Mesenchymal stem cell (in vitro differentiated cells and primary cell): ENCODE measurements around the gene OBP2A.

Experiments
- DNase-seq: peaks from one replicate; pipeline ENCODE4 v3.0.0-alpha.2; 2013
- H2AFZ ChIP-seq: one replicate; pipeline ENCODE4 v1.6.1; 2013; ENCODE audit warnings: low read depth, mild to moderate bottlenecking, control low read depth, inconsistent platforms, low read length, moderate library complexity
- H2AK5ac ChIP-seq: 2 replicates; pipeline ENCODE4 v1.6.1; 2013; ENCODE audit warnings: low read length, moderate library complexity, mild to moderate bottlenecking, inconsistent platforms; ENCODE audit not compliant: severe bottlenecking
- H2BK120ac ChIP-seq: one replicate; pipeline ENCODE4 v1.6.1; 2013; ENCODE audit warnings: low read depth, mild to moderate bottlenecking, inconsistent platforms, low read length, moderate library complexity
- H2BK12ac ChIP-seq, 2 experiments: one replicate each; pipeline ENCODE4 v1.6.1; 2013; ENCODE audit warnings: inconsistent platforms in 2 of 2, low read length in 2 of 2, mild to moderate bottlenecking in 2 of 2, moderate library complexity in 2 of 2, control low read depth in 1 of 2
- H2BK15ac ChIP-seq: one replicate; pipeline ENCODE4 v1.6.1; 2013; ENCODE audit warnings: mild to moderate bottlenecking, low read depth, inconsistent platforms; ENCODE audit not compliant: poor library complexity, severe bottlenecking
- H2BK5ac ChIP-seq: 2 replicates; pipeline ENCODE4 v1.6.1; 2013; ENCODE audit warnings: low read depth, mild to moderate bottlenecking, low read length, control low read depth, inconsistent platforms; ENCODE audit not compliant: poor library complexity, severe bottlenecking
- H3K14ac ChIP-seq, 2 experiments: one replicate each; pipeline ENCODE4 v1.6.1; 2013; ENCODE audit warnings: inconsistent platforms in 2 of 2, low read length in 2 of 2, control low read depth in 1 of 2, mild to moderate bottlenecking in 1 of 2, moderate library complexity in 1 of 2
- H3K18ac ChIP-seq, 2 experiments: one replicate each; pipeline ENCODE4 v1.6.1; 2013; ENCODE audit warnings: inconsistent platforms in 2 of 2, low read length in 2 of 2, control low read depth in 1 of 2, low read depth in 1 of 2, mild to moderate bottlenecking in 1 of 2
- H3K23ac ChIP-seq, 2 experiments: one replicate each; pipeline ENCODE4 v1.6.1; 2013; ENCODE audit warnings: inconsistent platforms in 2 of 2, low read length in 2 of 2, mild to moderate bottlenecking in 2 of 2, moderate library complexity in 2 of 2, control low read depth in 1 of 2
- H3K27ac ChIP-seq: 2 replicates; pipeline ENCODE4 v1.5.1; 2013; ENCODE audit warnings: mild to moderate bottlenecking, moderate library complexity, low read length, control low read depth, inconsistent platforms; ENCODE audit not compliant: poor library complexity, severe bottlenecking
- H3K27me3 ChIP-seq, 2 experiments: 2 replicates each; pipeline versions ENCODE4 v1.6.1 to v1.7.0; 2013; ENCODE audit warnings: low read length in 2 of 2, mild to moderate bottlenecking in 2 of 2, moderate library complexity in 2 of 2, control low read depth in 1 of 2, inconsistent platforms in 1 of 2; ENCODE audit not compliant: control insufficient read depth in 1 of 2, insufficient read depth in 1 of 2
- H3K36me3 ChIP-seq, 2 experiments: 2 replicates each; pipeline versions ENCODE4 v1.6.1 to v1.7.0; 2013; ENCODE audit warnings: low read length in 2 of 2, control low read depth in 1 of 2, inconsistent platforms in 1 of 2, low read depth in 1 of 2, mild to moderate bottlenecking in 1 of 2; ENCODE audit not compliant: insufficient read depth in 2 of 2, control insufficient read depth in 1 of 2
- H3K4ac ChIP-seq, 2 experiments: one replicate each; pipeline ENCODE4 v1.6.1; 2013; ENCODE audit warnings: inconsistent platforms in 2 of 2, low read length in 2 of 2, mild to moderate bottlenecking in 2 of 2, moderate library complexity in 2 of 2, control low read depth in 1 of 2, low read depth in 1 of 2
- H3K4me1 ChIP-seq: 2 replicates; pipeline ENCODE4 v1.6.1; 2013; ENCODE audit warnings: low read depth, low read length, control low read depth; ENCODE audit not compliant: control insufficient read depth, insufficient read depth
- H3K4me2 ChIP-seq: 2 replicates; pipeline ENCODE4 v1.6.1; 2013; ENCODE audit warnings: low read length, mild to moderate bottlenecking, inconsistent platforms; ENCODE audit not compliant: poor library complexity, severe bottlenecking
- H3K4me3 ChIP-seq, 2 experiments: 2 replicates each; pipeline versions ENCODE4 v1.5.1 to v1.7.0; 2013; ENCODE audit warnings: low read length in 2 of 2, mild to moderate bottlenecking in 2 of 2, control low read depth in 1 of 2, low read depth in 1 of 2; ENCODE audit not compliant: insufficient read depth in 1 of 2
- H3K79me1 ChIP-seq: replicated peaks from 2 replicates; pipeline ENCODE4 v1.6.1; 2013; ENCODE audit warnings: mild to moderate bottlenecking, control low read depth, low read length, inconsistent platforms; ENCODE audit not compliant: poor library complexity, severe bottlenecking
- H3K9ac ChIP-seq: 2 replicates; pipeline ENCODE4 v1.7.0; 2013; ENCODE audit warnings: mild to moderate bottlenecking, low read length, moderate library complexity
- H3K9me3 ChIP-seq: 2 replicates; pipeline ENCODE4 v1.7.0; 2013; ENCODE audit warnings: mild to moderate bottlenecking, low read length; ENCODE audit not compliant: control insufficient read depth
- H4K8ac ChIP-seq: one replicate; pipeline ENCODE4 v1.6.1; 2013; ENCODE audit warnings: inconsistent platforms, mild to moderate bottlenecking, low read length, moderate library complexity
- H4K91ac ChIP-seq: one replicate; pipeline ENCODE4 v1.6.1; 2013; ENCODE audit warnings: mild to moderate bottlenecking, low read length, inconsistent platforms
- WGBS: methylation state at CpG from one replicate; pipeline ENCODE4 v1.1.7; 2013; ENCODE audit warnings: mixed read lengths; 5-methylcytosine and 5-hydroxymethylcytosine counted together

OBP2A gene

GRCh38 chr9:135551031-135551430 is 5.1 kb downstream of the OBP2A start:
- H2AK5ac ChIP-seq, result no peak overlapping the region
- H3K27me3 ChIP-seq, result peaks cover 0 to 25% of the 10 kb centered on the region in 2 experiments
- H3K9ac ChIP-seq, result no peak overlapping the region
- H3K4me1 ChIP-seq, result no peaks in the 10 kb centered on the region
- H4K8ac ChIP-seq, result no peak overlapping the region
- H2BK15ac ChIP-seq, result no peak overlapping the region
- H3K79me1 ChIP-seq, result no peaks in the 10 kb centered on the region
- DNase-seq, result no peak
- no peak overlapping the region for H3K4ac ChIP-seq
- H3K27ac ChIP-seq, result no peak overlapping the region
- no peak overlapping the region for H2BK5ac ChIP-seq
- WGBS, result 92% methylated on average over 14 of the region's 14 CpGs
- H3K4me2 ChIP-seq, result no peak overlapping the region
- H2BK120ac ChIP-seq, result no peak overlapping the region
- H3K23ac ChIP-seq, result no peak overlapping the region
- no peak overlapping the region for H2BK12ac ChIP-seq
- no peaks in the 10 kb centered on the region for H3K9me3 ChIP-seq
- no peak overlapping the region for H3K4me3 ChIP-seq
- no peaks in the 10 kb centered on the region for H3K36me3 ChIP-seq
- H2AFZ ChIP-seq, result no peak overlapping the region
- H3K18ac ChIP-seq, result no peak overlapping the region
- H3K14ac ChIP-seq, result no peak overlapping the region
- no peak overlapping the region for H4K91ac ChIP-seq

DNA sequence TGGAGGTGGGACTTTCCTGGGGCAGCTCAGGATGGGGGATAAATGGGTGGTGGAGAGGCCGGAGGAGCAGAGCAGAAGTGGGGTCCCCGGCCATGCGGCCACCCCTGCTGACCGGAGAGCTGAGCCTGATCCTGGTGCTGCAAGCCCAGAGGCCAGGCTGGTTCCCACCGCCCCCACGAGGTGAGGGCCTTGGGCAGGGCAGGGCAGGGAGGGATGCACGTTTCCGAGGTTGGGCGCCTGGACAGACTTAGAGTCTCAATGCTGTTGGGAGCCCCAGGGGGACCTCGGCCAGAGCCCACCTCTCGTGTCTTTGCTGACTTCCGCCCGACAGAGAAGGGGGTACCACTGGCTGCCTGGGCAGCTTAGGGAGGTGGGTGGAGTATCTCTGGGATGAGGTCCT is 5.5 kb downstream of the OBP2A start:
- H2BK5ac ChIP-seq, result no peak overlapping the region
- H3K9ac ChIP-seq, result no peak overlapping the region
- no peak for DNase-seq
- peaks cover 0 to 25% of the 10 kb centered on the region in 2 experiments for H3K27me3 ChIP-seq
- no peaks in the 10 kb centered on the region for H3K79me1 ChIP-seq
- no peaks in the 10 kb centered on the region for H3K9me3 ChIP-seq
- H2BK15ac ChIP-seq, result no peak overlapping the region
- no peak overlapping the region for H3K27ac ChIP-seq
- no peak overlapping the region for H2BK12ac ChIP-seq
- no peak overlapping the region for H3K4me2 ChIP-seq
- H4K91ac ChIP-seq, result no peak overlapping the region
- H3K18ac ChIP-seq, result no peak overlapping the region
- H4K8ac ChIP-seq, result no peak overlapping the region
- H3K36me3 ChIP-seq, result no peaks in the 10 kb centered on the region
- H3K4ac ChIP-seq, result no peak overlapping the region
- 91% methylated on average over 13 of the region's 13 CpGs for WGBS
- no peak overlapping the region for H3K14ac ChIP-seq
- no peak overlapping the region for H2AK5ac ChIP-seq
- no peak overlapping the region for H3K4me3 ChIP-seq
- H3K4me1 ChIP-seq, result no peaks in the 10 kb centered on the region
- H2BK120ac ChIP-seq, result no peak overlapping the region
- no peak overlapping the region for H2AFZ ChIP-seq
- no peak overlapping the region for H3K23ac ChIP-seq

DNA sequence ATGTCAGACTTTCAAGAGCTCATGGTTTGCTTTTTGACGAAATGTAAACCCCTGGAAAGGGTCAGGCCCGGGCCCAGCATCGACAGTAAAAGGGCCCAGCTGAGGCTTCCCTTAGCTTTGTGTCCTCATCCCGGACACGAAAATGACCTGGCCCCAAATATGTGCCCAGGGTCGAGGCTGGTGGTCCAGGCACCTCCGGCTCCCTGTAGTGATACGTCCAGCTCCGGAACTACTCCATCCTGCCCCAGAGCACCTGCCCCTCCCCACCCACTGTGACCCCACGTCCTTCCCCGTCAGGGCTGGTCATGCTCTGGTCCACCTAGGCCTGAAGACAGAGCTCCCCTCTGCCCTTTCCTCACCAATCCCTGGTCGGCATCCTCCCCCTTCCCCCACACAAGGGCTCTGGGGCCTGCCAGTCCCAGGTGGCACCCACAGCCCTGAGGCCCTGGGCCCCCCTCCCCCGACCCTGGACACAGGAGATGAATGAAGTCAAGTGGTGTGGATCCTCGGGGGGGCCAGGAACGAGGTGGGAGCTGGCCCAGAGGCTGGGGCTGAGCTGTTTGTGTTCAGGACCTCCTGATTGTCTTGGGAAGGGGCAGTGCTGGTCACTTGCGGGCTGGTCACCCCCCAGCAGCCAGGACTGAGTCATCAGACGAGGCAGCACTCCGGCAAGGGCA is 6.2 kb downstream of the OBP2A start:
- no peak overlapping the region for H3K18ac ChIP-seq
- no peak for DNase-seq
- H3K4me2 ChIP-seq, result no peak overlapping the region
- no peaks in the 10 kb centered on the region for H3K36me3 ChIP-seq
- H3K27ac ChIP-seq, result no peak overlapping the region
- no peak overlapping the region for H4K91ac ChIP-seq
- H3K79me1 ChIP-seq, result no peaks in the 10 kb centered on the region
- H2BK15ac ChIP-seq, result no peak overlapping the region
- no peak overlapping the region for H2AFZ ChIP-seq
- no peak overlapping the region for H3K23ac ChIP-seq
- no peak overlapping the region for H2BK5ac ChIP-seq
- 79% methylated on average over 17 of the region's 18 CpGs for WGBS
- no peak overlapping the region for H4K8ac ChIP-seq
- no peak overlapping the region for H3K9ac ChIP-seq
- H2BK120ac ChIP-seq, result peak overlapping the region; percentile 19
- H3K9me3 ChIP-seq, result no peaks in the 10 kb centered on the region
- H3K27me3 ChIP-seq, result peaks cover 0 to 25% of the 10 kb centered on the region in 2 experiments
- no peak overlapping the region for H3K14ac ChIP-seq
- H3K4ac ChIP-seq, result no peak overlapping the region
- H2AK5ac ChIP-seq, result no peak overlapping the region
- H3K4me1 ChIP-seq, result no peaks in the 10 kb centered on the region
- H3K4me3 ChIP-seq, result no peak overlapping the region
- H2BK12ac ChIP-seq, result no peak overlapping the region

DNA sequence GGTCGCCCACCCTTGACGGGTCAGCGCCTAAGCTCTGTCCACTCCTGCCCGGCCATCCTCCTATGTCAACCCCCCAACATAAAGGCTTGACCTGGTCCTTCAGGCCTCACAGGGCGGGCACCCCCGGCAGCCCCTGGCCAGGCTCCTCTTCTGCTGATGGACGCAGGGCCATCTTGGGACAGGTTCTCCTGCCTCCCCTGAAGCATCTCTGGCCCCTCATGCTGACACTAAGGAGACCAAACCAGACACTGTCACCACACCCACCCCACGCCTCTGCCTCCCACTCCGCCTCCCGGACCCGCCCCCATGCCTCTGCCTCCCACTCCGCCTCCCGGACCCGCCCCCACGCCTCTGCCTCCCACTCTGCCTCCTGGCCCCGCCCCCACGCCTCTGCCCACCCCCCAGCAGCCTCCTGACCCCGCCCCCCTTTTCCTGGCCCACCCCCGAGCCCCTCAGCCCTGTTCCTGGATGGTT is 6.8 kb downstream of the OBP2A start:
- H3K23ac ChIP-seq, result no peak overlapping the region
- DNase-seq, result no peak
- no peak overlapping the region for H2BK5ac ChIP-seq
- H4K91ac ChIP-seq, result no peak overlapping the region
- no peak overlapping the region for H3K4me3 ChIP-seq
- H3K9ac ChIP-seq, result no peak overlapping the region
- H2AK5ac ChIP-seq, result no peak overlapping the region
- WGBS, result 82% methylated on average over 12 of the region's 19 CpGs
- H3K79me1 ChIP-seq, result no peaks in the 10 kb centered on the region
- H4K8ac ChIP-seq, result no peak overlapping the region
- H3K27ac ChIP-seq, result no peak overlapping the region
- H3K4me2 ChIP-seq, result no peak overlapping the region
- H3K36me3 ChIP-seq, result no peaks in the 10 kb centered on the region
- H3K27me3 ChIP-seq, result peaks cover 0 to 25% of the 10 kb centered on the region in 2 experiments
- no peak overlapping the region for H3K18ac ChIP-seq
- H2AFZ ChIP-seq, result no peak overlapping the region
- H2BK120ac ChIP-seq, result peak overlapping the region; percentile 19
- H3K14ac ChIP-seq, result no peak overlapping the region
- H3K4me1 ChIP-seq, result no peaks in the 10 kb centered on the region
- H2BK12ac ChIP-seq, result no peak overlapping the region
- no peak overlapping the region for H3K4ac ChIP-seq
- H2BK15ac ChIP-seq, result no peak overlapping the region
- no peaks in the 10 kb centered on the region for H3K9me3 ChIP-seq
